Measurements from ENCODE around the gene SMCO2. TPM values are rescaled to one million over a fixed set of nuclear protein-coding genes. Genes with fewer than 3 reads are reported as not detected.
A peak's percentile ranks its signal among the peaks of the same experiment; 100 is the strongest.

Gene SMCO2
- total RNA-seq, 6 donors from 2014 or later, result 0.27 to 0.34 TPM; not detected in 4

- DNase-seq, result no peak
- H3K36me3 ChIP-seq, result no peaks in the 10 kb centered on the region
- H3K9me3 ChIP-seq, result no peaks in the 10 kb centered on the region
- peak overlapping the region in 1 of 4 donors; percentile 35 for H3K27ac ChIP-seq
- WGBS, 2 donors, result 73 to 75% methylated on average over 4 of the region's 4 CpGs
- H3K4me3 ChIP-seq, result no peak overlapping the region
- TF ChIP-seq POLR2AphosphoS5 (IDR thresholded peaks at IDR 0.05), result no peak
- TF ChIP-seq EP300 (IDR thresholded peaks at IDR 0.05), result no peak
- TF ChIP-seq CTCF (IDR thresholded peaks at IDR 0.05), result no peak
- no peak for TF ChIP-seq POLR2A (IDR thresholded peaks at IDR 0.05)
- H3K4me1 ChIP-seq, result peaks cover 0 to 11% (median 10%) of the 10 kb centered on the region in 4 donors
- ATAC-seq (ENCODE audit: low FRiP score in 2 of 2), result no peak
- no peaks in the 10 kb centered on the region for H3K27me3 ChIP-seq
These were observed 70.1 kb downstream of the SMCO2 start for GRCh38 chr12:27516625-27517024.

- WGBS, 2 donors, result 100% methylated on average over 3 of the region's 3 CpGs
- no peak for ATAC-seq (ENCODE audit: low FRiP score in 2 of 2)
- TF ChIP-seq POLR2A (IDR thresholded peaks at IDR 0.05) (no peak), EP300 (IDR thresholded peaks at IDR 0.05) (no peak), CTCF (IDR thresholded peaks at IDR 0.05) (no peak), POLR2AphosphoS5 (IDR thresholded peaks at IDR 0.05) (no peak)
These were observed 71.0 kb downstream of the SMCO2 start for GRCh38 chr12:27517546-27517945.

GRCh38 chr12:27517961-27518665, 71.6 kb downstream of the SMCO2 start:
- Histone ChIP-seq H3K36me3 (no peaks in the 10 kb centered on the region), H3K9me3 (no peaks in the 10 kb centered on the region), H3K27me3 (no peaks in the 10 kb centered on the region), H3K4me3 (no peak overlapping the region), H3K4me1 (peaks cover 3 to 24% (median 15%) of the 10 kb centered on the region in 4 donors), H3K27ac (no peak overlapping the region)
- ATAC-seq (ENCODE audit: low FRiP score in 2 of 2), result no peak
- DNase-seq, result no peak
- 72 to 76% methylated on average over 7 of the region's 7 CpGs for WGBS, 2 donors
- no peak for TF ChIP-seq POLR2A (IDR thresholded peaks at IDR 0.05)

More at GRCh38 chr12:27517546-27517945, 71.0 kb downstream of the SMCO2 start:
- H3K9me3 ChIP-seq, result no peaks in the 10 kb centered on the region
- H3K27me3 ChIP-seq, result no peaks in the 10 kb centered on the region
- peaks cover 0 to 18% (median 11%) of the 10 kb centered on the region in 4 donors for H3K4me1 ChIP-seq
- H3K4me3 ChIP-seq, result no peak overlapping the region
- no peaks in the 10 kb centered on the region for H3K36me3 ChIP-seq
- DNase-seq, result no peak
- H3K27ac ChIP-seq, result no peak overlapping the region

DNA sequence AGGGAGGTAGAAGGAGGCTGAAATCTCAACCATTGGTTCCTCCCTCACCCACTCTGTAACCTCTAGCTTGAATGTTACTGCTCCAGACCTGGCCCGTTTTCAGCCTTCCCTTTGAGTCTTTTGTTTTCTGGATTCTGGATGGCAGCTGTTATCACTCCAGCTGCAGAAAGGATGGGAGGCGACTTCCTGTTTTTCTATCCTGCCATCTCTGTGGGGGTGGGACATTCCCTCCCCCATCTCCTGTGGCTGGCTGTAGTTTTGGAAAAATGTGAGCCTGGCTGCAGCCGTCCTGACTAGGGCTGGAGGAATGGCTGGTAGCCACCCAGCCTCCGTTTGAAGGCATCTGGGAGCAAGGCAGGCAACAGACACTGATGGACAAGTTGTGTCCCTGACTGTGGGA, 74.5 kb downstream of the SMCO2 start:
- no peak for DNase-seq
- Histone ChIP-seq H3K36me3 (no peaks in the 10 kb centered on the region), H3K27me3 (no peaks in the 10 kb centered on the region), H3K9me3 (no peaks in the 10 kb centered on the region), H3K4me1 (peaks cover 7 to 29% (median 23%) of the 10 kb centered on the region in 4 donors), H3K27ac (peak overlapping the region; percentile 8 to 90 (median 38)), H3K4me3 (no peak overlapping the region)
- TF ChIP-seq POLR2AphosphoS5 (IDR thresholded peaks at IDR 0.05) (peak in 1 of 2 donors; percentile 31), EP300 (IDR thresholded peaks at IDR 0.05) (no peak)
- ATAC-seq (ENCODE audit: low FRiP score in 2 of 2), result no peak
- 51 to 55% methylated on average over 4 of the region's 4 CpGs for WGBS, 2 donors

DNA sequence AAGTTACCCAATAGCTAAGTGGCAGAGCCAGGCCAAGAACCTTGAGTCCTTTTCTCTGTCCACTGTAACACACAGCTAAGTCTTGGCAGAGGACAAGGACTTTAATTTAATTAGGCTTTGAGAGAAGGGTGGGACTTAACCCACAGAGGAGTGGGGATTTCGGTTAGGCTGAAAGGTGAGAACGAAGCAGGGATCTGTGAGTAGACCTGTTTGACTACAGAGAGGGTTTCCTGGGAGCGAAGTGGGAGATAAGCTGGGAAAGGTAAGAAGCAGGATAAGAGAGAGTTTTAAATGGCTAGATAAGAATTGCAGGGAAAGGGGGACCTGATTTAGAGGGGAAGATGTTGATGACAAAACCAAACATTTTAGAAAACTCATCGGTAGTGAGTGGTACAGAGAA, 75.4 kb downstream of the SMCO2 start:
- H3K9me3 ChIP-seq, result no peaks in the 10 kb centered on the region
- DNase-seq (no peak), ATAC-seq (ENCODE audit: low FRiP score in 2 of 2) (no peak)
- peaks cover 7 to 32% (median 26%) of the 10 kb centered on the region in 4 donors for H3K4me1 ChIP-seq
- H3K27me3 ChIP-seq, result no peaks in the 10 kb centered on the region
- H3K27ac ChIP-seq, result peak overlapping the region; percentile 26 to 90 (median 38)
- H3K4me3 ChIP-seq, result no peak overlapping the region
- WGBS, 2 donors, result 83 to 84% methylated on average over 4 of the region's 4 CpGs
- TF ChIP-seq POLR2A (IDR thresholded peaks at IDR 0.05) (no peak), CTCF (IDR thresholded peaks at IDR 0.05) (no peak), EP300 (IDR thresholded peaks at IDR 0.05) (no peak), POLR2AphosphoS5 (IDR thresholded peaks at IDR 0.05) (no peak)
- H3K36me3 ChIP-seq, result no peaks in the 10 kb centered on the region

DNA sequence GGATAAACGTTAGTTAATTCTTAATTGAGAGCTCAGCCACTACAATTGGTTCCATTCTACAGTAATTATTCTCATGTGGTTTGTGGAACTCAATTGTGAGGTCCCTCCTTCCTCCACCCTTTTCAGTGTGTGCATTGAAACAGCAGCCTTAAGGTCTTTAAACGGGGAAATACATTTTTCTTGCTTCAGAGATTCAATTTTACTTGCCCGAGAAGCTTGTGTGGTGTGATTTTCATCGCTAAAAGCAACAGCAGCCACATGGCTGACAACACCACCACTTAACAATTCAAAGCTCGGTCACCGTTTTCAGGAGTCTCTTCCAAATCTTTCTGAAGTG, 76.7 kb downstream of the SMCO2 start:
- Histone ChIP-seq H3K27ac (peak overlapping the region; percentile 88 to 96 (median 90)), H3K4me1 (peaks cover 7 to 32% (median 26%) of the 10 kb centered on the region in 4 donors), H3K27me3 (no peaks in the 10 kb centered on the region), H3K9me3 (no peaks in the 10 kb centered on the region), H3K4me3 (peak overlapping the region; percentile 24 to 81 (median 65)), H3K36me3 (no peaks in the 10 kb centered on the region)
- no peak for ATAC-seq (ENCODE audit: low FRiP score in 2 of 2)
- DNase-seq, result no peak
- TF ChIP-seq EP300 (IDR thresholded peaks at IDR 0.05) (no peak), POLR2A (IDR thresholded peaks at IDR 0.05) (no peak), CTCF (IDR thresholded peaks at IDR 0.05) (no peak), POLR2AphosphoS5 (IDR thresholded peaks at IDR 0.05) (no peak)
- WGBS, 2 donors, result 0 to 1% methylated on average over 6 of the region's 6 CpGs

All from upper lobe of left lung (tissue), 6 donors.